K562 (cell line): ENCODE measurements around the gene OTOG. TPM values are rescaled to one million over a fixed set of nuclear protein-coding genes. Genes with fewer than 3 reads are reported as not detected.

ENCODE experiments used
- ATAC-seq: fragments of 200-7000 bp; cut with Tn5 transposase; 3 replicates; pipeline ENCODE4 v1.9.1; 2020; ENCODE audit warnings: moderate library complexity
- BruUV-seq: library from RNA; stranded (reverse); fragments of 400-500 nt; replicated peaks from 2 replicates; lab custom pipeline; 2021; lab: Mats Ljungman, UMichigan
- CTCF ChIA-PET: fragments of 300-600 bp; formaldehyde crosslinking; extraction: SDS; loops from one replicate; lab custom pipeline; 2021; ENCODE audit warnings: low intra/inter-chr PET ratio; lab: Yijun Ruan, JAX
- POLR2A ChIA-PET: fragments of 300-600, 350-650 bp; sonication (Branson Sonifier 250); formaldehyde crosslinking; extraction: SDS; loops from one replicate; lab custom pipeline; 2021; ENCODE audit warnings: antibody characterized with exemption, inconsistent platforms; lab: Yijun Ruan, JAX
- DNase-seq, 4 experiments: peaks; one replicate each; pipeline versions ENCODE4 v3.0.0 to v3.0.0-alpha.2; 2011 to 2018; ENCODE audit warnings: low spot score in 3 of 4, mixed read lengths in 3 of 4; ENCODE audit errors: extremely low read depth in 1 of 4
- FAIRE-seq: peaks from 2 replicates; lab custom pipeline; 2011; peaks lifted over from hg19 to GRCh38; lab: Jason Lieb, UNC
- H2AFZ ChIP-seq: 2 replicates; pipeline ENCODE4 v1.6.0; 2011; ENCODE audit warnings: low read depth, low read length, control low read depth, inconsistent platforms
- H3K27ac ChIP-seq: fragments of 200-600 bp; 3 replicates; pipeline ENCODE4 v1.8.0; 2011; ENCODE audit warnings: low read depth, mild to moderate bottlenecking, control low read depth, inconsistent platforms, low read length, moderate library complexity, mixed read lengths; ENCODE audit errors: extremely low read depth
- H3K27me3 ChIP-seq, 2 experiments: fragments of 300-600 bp in 1 of 2; 2 replicates in 1 of 2; 3 replicates in 1 of 2; pipeline versions ENCODE4 v1.6.0 to v1.8.0; 2011; ENCODE audit warnings: inconsistent platforms in 2 of 2, low read length in 2 of 2, mild to moderate bottlenecking in 1 of 2, mixed read lengths in 1 of 2, moderate library complexity in 1 of 2; ENCODE audit not compliant: control insufficient read depth in 2 of 2, insufficient read depth in 2 of 2
- H3K36me3 ChIP-seq: fragments of 300-600 bp; 3 replicates; pipeline ENCODE4 v1.8.0; 2011; ENCODE audit warnings: mild to moderate bottlenecking, low read length, inconsistent platforms; ENCODE audit not compliant: control insufficient read depth, insufficient read depth
- H3K4me1 ChIP-seq, 2 experiments: fragments of 200-600 bp in 1 of 2; replicated peaks in 1 of 2; 2 replicates in 1 of 2; 3 replicates in 1 of 2; pipeline versions ENCODE4 v1.5.1 to v1.8.0; 2011; ENCODE audit warnings: inconsistent platforms in 2 of 2, low read length in 2 of 2, mild to moderate bottlenecking in 1 of 2, mixed read lengths in 1 of 2, moderate library complexity in 1 of 2; ENCODE audit not compliant: control insufficient read depth in 2 of 2, insufficient read depth in 2 of 2
- H3K4me2 ChIP-seq: 2 replicates; pipeline ENCODE4 v1.6.1; 2011; ENCODE audit warnings: low read length, control low read depth, inconsistent platforms, mixed read lengths; ENCODE audit not compliant: insufficient read depth
- H3K4me3 ChIP-seq: fragments of 200-600 bp; sonication (generic), shearing (Covaris generic); 2 replicates; pipeline ENCODE4 v1.5.1; 2016; ENCODE audit warnings: control low read depth, inconsistent platforms
- H3K79me2 ChIP-seq: fragments of 200-600 bp; 3 replicates; pipeline ENCODE4 v1.8.0; 2011; ENCODE audit warnings: low read length, inconsistent platforms; ENCODE audit not compliant: control insufficient read depth, insufficient read depth
- H3K9ac ChIP-seq, 2 experiments: 2 replicates each; pipeline versions ENCODE4 v1.6.0 to v1.6.1; 2011; ENCODE audit warnings: low read depth in 2 of 2, low read length in 2 of 2, control low read depth in 1 of 2, inconsistent platforms in 1 of 2, mild to moderate bottlenecking in 1 of 2, mixed read lengths in 1 of 2; ENCODE audit not compliant: insufficient read depth in 1 of 2
- H3K9me1 ChIP-seq: one replicate; pipeline ENCODE4 v1.6.0; 2011; ENCODE audit warnings: inconsistent platforms, mild to moderate bottlenecking, low read length, moderate library complexity; ENCODE audit not compliant: control insufficient read depth, insufficient read depth
- H3K9me3 ChIP-seq: replicated peaks from 2 replicates; pipeline ENCODE4 v1.5.1; 2011; ENCODE audit warnings: low read depth, low read length, inconsistent platforms; ENCODE audit not compliant: control insufficient read depth, insufficient read depth
- H4K20me1 ChIP-seq: replicated peaks from 2 replicates; pipeline ENCODE4 v1.6.1; 2011; ENCODE audit warnings: low read length, inconsistent platforms, mixed read lengths; ENCODE audit not compliant: control insufficient read depth, insufficient read depth
- E2F5 ChIP-seq: sonication (generic); formaldehyde crosslinking; IDR thresholded peaks from 2 replicates; pipeline ENCODE4 v1.8.0; 2022; ENCODE audit warnings: mild to moderate bottlenecking, missing genetic modification reagents
- ELK3 ChIP-seq: fragments of 450-650 bp; formaldehyde crosslinking; IDR thresholded peaks from 2 replicates; pipeline ENCODE4 v1.4.0; 2020; ENCODE audit warnings: mild to moderate bottlenecking
- GTF2B ChIP-seq: IDR thresholded peaks from 2 replicates; pipeline ENCODE4 v1.6.1; 2011; ENCODE audit not compliant: insufficient read length; ENCODE audit errors: extremely low read depth
- PRPF4 ChIP-seq: fragments of 200-400 bp; formaldehyde crosslinking; IDR thresholded peaks from one replicate; pipeline ENCODE4 v1.6.1; 2017; ENCODE audit warnings: low read length, low read depth, mild to moderate bottlenecking; ENCODE audit not compliant: insufficient read depth, poor library complexity, severe bottlenecking
- RFX7 ChIP-seq: fragments of 250-450 bp; sonication (Bioruptor Pico); IDR thresholded peaks from 2 replicates; pipeline ENCODE4 v1.5.1; 2021; ENCODE audit warnings: mild to moderate bottlenecking
- STAT6 ChIP-seq: sonication (generic); formaldehyde crosslinking; IDR thresholded peaks from 2 replicates; pipeline ENCODE4 v1.8.1; 2023; ENCODE audit warnings: mild to moderate bottlenecking, missing genetic modification reagents
- TFAP4 ChIP-seq: sonication (generic); formaldehyde crosslinking; IDR thresholded peaks from 2 replicates; pipeline ENCODE4 v1.8.0; 2022; ENCODE audit warnings: missing genetic modification reagents, mild to moderate bottlenecking, moderate library complexity, borderline replicate concordance
- ZNF277 ChIP-seq: fragments of 250-450 bp; sonication (Bioruptor Pico); IDR thresholded peaks from 2 replicates; pipeline ENCODE4 v1.8.0; 2022; ENCODE audit warnings: inconsistent platforms, mild to moderate bottlenecking, moderate library complexity, borderline replicate concordance
- ZNF57 ChIP-seq: fragments of 450-650 bp; formaldehyde crosslinking; IDR thresholded peaks from 2 replicates; pipeline ENCODE4 v1.4.0; 2020; ENCODE audit warnings: mild to moderate bottlenecking, moderate library complexity
- whole genome bisulfite sequencing: fragments of 100-300 bp; shearing (Covaris generic); methylation state at CpG from one replicate; pipeline ENCODE4 v1.1.6; 2016; ENCODE audit warnings: low coverage, mixed read lengths; ENCODE audit not compliant: insufficient coverage; ENCODE audit errors: missing lambda C conversion rate; 5-methylcytosine and 5-hydroxymethylcytosine counted together
- in situ Hi-C: fragments of 300-500 bp; cut with MboI; formaldehyde crosslinking; loops from 4 replicates; pipeline ENCODE4 v1.15.0; 2018; ENCODE audit warnings: inconsistent platforms, mixed read lengths
- intact Hi-C: fragments of 100-400 bp; cut with micrococcal nuclease; formaldehyde crosslinking; loops from 2 replicates; pipeline ENCODE4 v1.14.2; 2022
- polyA plus RNA-seq, 8 experiments: library from polyadenylated mRNA; depleted of rRNA in 4 of 8; stranded (reverse) in 5 of 8; unstranded in 3 of 8; fragments of >200 nt; fragmentation: Nextera tagmentation in 2 of 8; fragmentation: Illumina TruSeq in 1 of 8; extraction: Ambion mirVana in 2 of 8; extraction: Trizol in 1 of 8; gene quantifications; 2 replicates each; pipeline versions ENCODE4 v1.2.1 to v1.2.3, GENCODE V29; 2011 to 2014; ENCODE audit warnings: inconsistent platforms in 1 of 8, missing spikeins in 1 of 8
- total RNA-seq, 7 experiments: library from RNA; depleted of rRNA in 6 of 7; stranded (reverse); fragments of >200 nt in 6 of 7; fragmentation: Illumina TruSeq in 2 of 7; extraction: Trizol in 2 of 7; gene quantifications; 2 replicates each; pipeline versions ENCODE4 v1.2.1 to v1.2.3, GENCODE V29; 2011 to 2021; ENCODE audit warnings: low replicate concordance in 1 of 7

The OTOG gene
- total and polyA plus RNA-seq, 9 of the 15 experiments (the other 6 are each of a cell fraction or from before 2014, with no cell fraction given), result not detected

- TF ChIP-seq ZNF57, result no peak
- no peak for TF ChIP-seq GTF2B
- no peak for TF ChIP-seq ELK3
- no peak for TF ChIP-seq TFAP4
Measured at GRCh38 chr11:17611049-17611448, 64.0 kb downstream of the OTOG start (continued).

- Histone ChIP-seq H3K4me1 (peaks cover 0 to under 1% of the 10 kb centered on the region in 2 experiments; a peak in 2 of 5 replicates), H3K79me2 (no peaks in the 10 kb centered on the region), H3K27ac (no peak overlapping the region), H3K9ac (no peak overlapping the region), H3K9me1 (no peaks in the 10 kb centered on the region), H2AFZ (no peak overlapping the region), H3K36me3 (no peaks in the 10 kb centered on the region), H3K4me2 (no peak overlapping the region), H3K9me3 (no peaks in the 10 kb centered on the region), H3K4me3 (no peak overlapping the region), H3K27me3 (peaks cover 3 to 46% of the 10 kb centered on the region in 2 experiments; a peak in 3 of 5 replicates), H4K20me1 (0 out of 2 replicates have a peak, but pooled peaks cover 2% of the 10 kb centered on the region)
- DNase-seq, result no peak
- ChIA-PET POLR2A (no interaction called here), CTCF (no interaction called here)
- ATAC-seq, result no peak
- under 1% methylated on average over 13 of the region's 13 CpGs for WGBS
- BruUV-seq, result no TSS peak
- no peak for FAIRE-seq
- intact Hi-C loops (no loop called here), in situ Hi-C loops (no loop called here)
- no peak for TF ChIP-seq RFX7 (CRISPR knock-in tag)
- no peak for TF ChIP-seq STAT6 (CRISPR knock-in tag)
- no peak for TF ChIP-seq PRPF4
- TF ChIP-seq ZNF277 (CRISPR knock-in tag), result no peak
- no peak for TF ChIP-seq GTF2B
- no peak for TF ChIP-seq E2F5
Measured at GRCh38 chr11:17611503-17612220, 64.6 kb downstream of the OTOG start.
